ENCODE data around the gene ARPC1B. TPM values are rescaled to one million over a fixed set of nuclear protein-coding genes. Genes with fewer than 3 reads are reported as not detected.
A peak's percentile ranks its signal among the peaks of the same experiment; 100 is the strongest.

The ARPC1B gene
- total and polyA plus RNA-seq, 9 of the 15 experiments (the other 6 are each of a cell fraction or from before 2014, with no cell fraction given), result 6.7 to 357 (median 211) TPM

DNA sequence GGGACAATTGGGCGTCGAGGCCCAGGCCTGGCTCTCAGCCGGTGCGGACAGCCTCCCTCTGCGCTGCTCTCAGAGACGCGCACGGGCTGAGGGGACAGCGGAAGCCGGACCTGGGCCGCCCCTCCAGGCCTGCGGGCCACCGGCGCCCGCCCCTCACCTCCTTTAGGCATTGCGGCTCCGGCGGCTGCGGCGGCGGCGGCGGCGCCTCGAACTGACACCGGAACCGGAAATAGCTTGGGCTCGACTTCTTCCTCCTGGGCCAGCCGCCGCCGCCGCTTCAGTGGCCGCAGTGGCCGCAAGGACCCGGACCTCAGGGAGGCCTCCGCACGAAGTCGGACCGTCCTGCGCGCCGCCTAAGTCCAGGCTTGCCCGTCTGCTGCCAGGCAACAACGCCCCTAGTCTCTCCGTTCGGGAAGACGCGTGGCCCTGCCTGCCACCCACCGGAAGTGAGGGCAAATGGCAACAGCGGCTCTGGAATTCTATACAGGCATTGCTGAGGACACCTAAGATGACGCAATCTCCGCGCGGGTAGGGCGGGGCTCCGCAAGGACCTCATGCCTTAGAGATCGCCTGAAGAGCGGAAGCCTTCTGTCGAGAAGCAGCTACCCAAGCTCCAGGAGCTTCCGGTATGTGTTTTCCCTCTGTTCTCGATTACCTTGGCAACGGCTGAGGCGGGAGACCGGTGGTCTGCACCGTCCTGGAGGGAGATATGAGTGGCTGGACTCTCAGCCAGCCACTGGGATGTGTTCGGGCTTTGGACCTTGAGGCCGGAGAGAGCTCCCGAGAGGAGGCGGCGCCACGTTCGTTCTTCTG, 34.1 kb downstream of the ARPC1B start, which contains the start of the genes BUD31 and PDAP1 (continued):
- TF ChIP-seq, protein P1, sequence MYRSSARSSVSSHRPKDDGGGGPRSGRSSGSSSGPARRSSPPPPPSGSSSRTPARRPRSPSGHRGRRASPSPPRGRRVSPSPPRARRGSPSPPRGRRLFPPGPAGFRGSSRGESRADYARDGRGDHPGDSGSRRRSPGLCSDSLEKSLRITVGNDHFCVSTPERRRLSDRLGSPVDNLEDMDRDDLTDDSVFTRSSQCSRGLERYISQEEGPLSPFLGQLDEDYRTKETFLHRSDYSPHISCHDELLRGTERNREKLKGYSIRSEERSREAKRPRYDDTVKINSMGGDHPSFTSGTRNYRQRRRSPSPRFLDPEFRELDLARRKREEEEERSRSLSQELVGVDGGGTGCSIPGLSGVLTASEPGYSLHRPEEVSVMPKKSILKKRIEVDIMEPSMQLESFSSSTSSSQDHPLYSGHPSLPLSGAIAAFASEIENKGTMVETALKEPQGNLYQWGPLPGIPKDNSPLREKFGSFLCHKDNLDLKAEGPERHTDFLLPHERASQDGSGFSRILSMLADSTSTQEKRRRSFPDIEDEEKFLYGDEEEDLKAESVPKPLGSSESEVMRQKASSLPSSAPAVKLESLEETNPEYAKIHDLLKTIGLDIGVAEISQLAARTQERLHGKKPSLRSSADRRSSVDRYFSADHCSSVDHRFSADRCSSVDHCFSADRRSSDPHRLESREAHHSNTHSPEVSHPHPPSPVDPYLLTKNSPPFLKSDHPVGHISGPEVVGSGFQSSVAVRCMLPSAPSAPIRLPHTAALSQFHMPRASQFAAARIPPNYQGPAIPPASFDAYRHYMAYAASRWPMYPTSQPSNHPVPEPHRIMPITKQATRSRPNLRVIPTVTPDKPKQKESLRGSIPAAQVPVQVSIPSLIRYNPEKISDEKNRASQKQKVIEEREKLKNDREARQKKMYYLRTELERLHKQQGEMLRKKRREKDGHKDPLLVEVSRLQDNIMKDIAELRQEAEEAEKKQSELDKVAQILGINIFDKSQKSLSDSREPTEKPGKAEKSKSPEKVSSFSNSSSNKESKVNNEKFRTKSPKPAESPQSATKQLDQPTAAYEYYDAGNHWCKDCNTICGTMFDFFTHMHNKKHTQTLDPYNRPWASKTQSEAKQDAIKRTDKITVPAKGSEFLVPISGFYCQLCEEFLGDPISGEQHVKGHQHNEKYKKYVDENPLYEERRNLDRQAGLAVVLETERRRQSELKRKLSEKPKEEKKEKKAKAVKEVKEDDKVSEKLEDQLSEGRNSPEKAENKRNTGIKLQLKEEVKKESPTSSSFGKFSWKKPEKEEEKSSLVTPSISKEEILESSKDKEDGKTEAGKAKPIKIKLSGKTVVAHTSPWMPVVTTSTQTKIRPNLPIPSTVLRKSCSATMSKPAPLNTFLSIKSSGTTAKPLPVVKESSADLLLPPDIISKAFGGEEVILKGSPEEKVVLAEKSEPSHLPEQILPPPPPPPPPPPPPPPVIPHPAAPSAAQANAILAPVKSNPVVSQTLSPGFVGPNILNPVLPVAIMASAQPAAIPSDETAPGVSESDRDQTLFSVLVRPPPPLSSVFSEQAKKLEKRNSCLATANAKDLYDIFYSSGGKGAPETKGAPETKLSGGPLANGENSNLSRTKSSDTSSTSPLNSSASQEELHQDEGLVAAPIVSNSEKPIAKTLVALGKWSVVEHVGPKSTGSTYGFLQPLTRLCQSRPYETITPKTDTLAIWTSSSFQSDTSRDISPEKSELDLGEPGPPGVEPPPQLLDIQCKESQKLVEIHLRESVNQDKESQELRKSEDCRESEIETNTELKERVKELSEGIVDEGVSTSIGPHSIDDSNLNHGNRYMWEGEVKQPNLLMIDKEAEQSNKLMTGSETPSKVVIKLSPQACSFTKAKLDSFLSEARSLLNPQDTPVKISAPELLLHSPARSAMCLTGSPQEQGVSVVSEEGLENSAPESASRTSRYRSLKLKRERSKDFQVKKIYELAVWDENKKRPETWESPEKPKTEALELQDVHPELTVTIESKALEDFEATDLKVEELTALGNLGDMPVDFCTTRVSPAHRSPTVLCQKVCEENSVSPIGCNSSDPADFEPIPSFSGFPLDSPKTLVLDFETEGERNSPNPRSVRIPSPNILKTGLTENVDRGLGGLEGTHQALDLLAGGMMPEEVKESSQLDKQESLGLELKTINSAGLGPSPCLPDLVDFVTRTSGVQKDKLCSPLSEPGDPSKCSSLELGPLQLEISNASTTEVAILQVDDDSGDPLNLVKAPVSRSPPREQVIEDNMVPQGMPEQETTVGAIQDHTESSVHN (IDR thresholded peaks at IDR 0.05; ENCODE audit: borderline replicate concordance in 1 of 2, low read depth in 1 of 2), result no peak
- TF ChIP-seq POLR3G (IDR thresholded peaks at IDR 0.05; ENCODE audit: extremely low read depth, insufficient read length, insufficient replicate concordance), result no peak
- TF ChIP-seq KLF10 (CRISPR knock-in tag; IDR thresholded peaks at IDR 0.05), result no peak
- TF ChIP-seq, protein P2, sequence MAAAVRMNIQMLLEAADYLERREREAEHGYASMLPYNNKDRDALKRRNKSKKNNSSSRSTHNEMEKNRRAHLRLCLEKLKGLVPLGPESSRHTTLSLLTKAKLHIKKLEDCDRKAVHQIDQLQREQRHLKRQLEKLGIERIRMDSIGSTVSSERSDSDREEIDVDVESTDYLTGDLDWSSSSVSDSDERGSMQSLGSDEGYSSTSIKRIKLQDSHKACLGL (CRISPR knock-in tag; IDR thresholded peaks at IDR 0.05; ENCODE audit: borderline replicate concordance, poor library complexity, severe bottlenecking), result no peak
- TF ChIP-seq NR2F6 (CRISPR knock-in tag; IDR thresholded peaks at IDR 0.05), result no peak; the same call in 1 of the 2 replicates
- peak; percentile 81 for TF ChIP-seq KDM5B (IDR thresholded peaks at IDR 0.05; ENCODE audit: insufficient replicate concordance, low read depth, low read length)
- peak in 1 of 2 experiments; percentile 25; a peak in 1 of 4 replicates for TF ChIP-seq SRF (CRISPR knock-in tag; IDR thresholded peaks at IDR 0.05)
- TF ChIP-seq, protein P3, sequence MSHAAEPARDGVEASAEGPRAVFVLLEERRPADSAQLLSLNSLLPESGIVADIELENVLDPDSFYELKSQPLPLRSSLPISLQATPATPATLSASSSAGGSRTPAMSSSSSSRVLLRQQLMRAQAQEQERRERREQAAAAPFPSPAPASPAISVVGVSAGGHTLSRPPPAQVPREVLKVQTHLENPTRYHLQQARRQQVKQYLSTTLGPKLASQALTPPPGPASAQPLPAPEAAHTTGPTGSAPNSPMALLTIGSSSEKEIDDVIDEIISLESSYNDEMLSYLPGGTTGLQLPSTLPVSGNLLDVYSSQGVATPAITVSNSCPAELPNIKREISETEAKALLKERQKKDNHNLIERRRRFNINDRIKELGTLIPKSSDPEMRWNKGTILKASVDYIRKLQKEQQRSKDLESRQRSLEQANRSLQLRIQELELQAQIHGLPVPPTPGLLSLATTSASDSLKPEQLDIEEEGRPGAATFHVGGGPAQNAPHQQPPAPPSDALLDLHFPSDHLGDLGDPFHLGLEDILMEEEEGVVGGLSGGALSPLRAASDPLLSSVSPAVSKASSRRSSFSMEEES (CRISPR knock-in tag; IDR thresholded peaks at IDR 0.05), result no peak
- TF ChIP-seq RBBP5 (IDR thresholded peaks at IDR 0.05; ENCODE audit: borderline replicate concordance, insufficient read depth, low read length, poor library complexity, severe bottlenecking), result peak; percentile 90
- TF ChIP-seq HNRNPLL (IDR thresholded peaks at IDR 0.05; ENCODE audit: low read depth, low read length, poor library complexity, severe bottlenecking), result peak; percentile 92
- no peak for TF ChIP-seq MTF1 (CRISPR knock-in tag; IDR thresholded peaks at IDR 0.05; ENCODE audit: borderline replicate concordance)
- TF ChIP-seq ZNF583 (CRISPR knock-in tag; IDR thresholded peaks at IDR 0.05), result no peak
- TF ChIP-seq, protein P4, sequence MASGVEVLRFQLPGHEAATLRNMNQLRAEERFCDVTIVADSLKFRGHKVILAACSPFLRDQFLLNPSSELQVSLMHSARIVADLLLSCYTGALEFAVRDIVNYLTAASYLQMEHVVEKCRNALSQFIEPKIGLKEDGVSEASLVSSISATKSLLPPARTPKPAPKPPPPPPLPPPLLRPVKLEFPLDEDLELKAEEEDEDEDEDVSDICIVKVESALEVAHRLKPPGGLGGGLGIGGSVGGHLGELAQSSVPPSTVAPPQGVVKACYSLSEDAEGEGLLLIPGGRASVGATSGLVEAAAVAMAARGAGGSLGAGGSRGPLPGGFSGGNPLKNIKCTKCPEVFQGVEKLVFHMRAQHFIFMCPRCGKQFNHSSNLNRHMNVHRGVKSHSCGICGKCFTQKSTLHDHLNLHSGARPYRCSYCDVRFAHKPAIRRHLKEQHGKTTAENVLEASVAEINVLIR (CRISPR knock-in tag; IDR thresholded peaks at IDR 0.05), result peak; percentile 74
- TF ChIP-seq IRF2 (CRISPR knock-in tag; IDR thresholded peaks at IDR 0.05), result no peak

Data from K562 (cell line).